Measurements from ENCODE around the gene NKPD1.

DNA sequence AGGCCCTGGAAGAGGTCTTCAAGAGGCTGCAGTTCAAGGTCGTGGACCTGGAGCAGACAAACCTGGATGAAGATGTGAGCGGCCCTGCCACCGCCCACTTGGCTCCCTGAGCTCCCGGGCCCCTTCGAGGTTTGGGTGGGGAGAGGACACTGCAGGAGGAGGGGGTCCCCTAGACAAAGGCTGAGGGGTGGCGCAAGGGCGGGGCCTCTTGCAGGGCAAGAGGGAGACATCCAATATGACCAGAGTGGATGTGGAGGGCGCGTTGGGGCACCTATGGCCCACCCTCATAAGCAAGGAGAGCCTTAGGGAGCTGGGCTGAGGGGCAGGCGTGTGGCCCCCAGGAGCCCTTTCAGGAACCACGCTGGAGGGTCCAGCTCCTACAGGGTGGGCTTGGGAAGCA, 20.2 kb downstream of the NKPD1 start:
- TF ChIP-seq, protein P1, sequence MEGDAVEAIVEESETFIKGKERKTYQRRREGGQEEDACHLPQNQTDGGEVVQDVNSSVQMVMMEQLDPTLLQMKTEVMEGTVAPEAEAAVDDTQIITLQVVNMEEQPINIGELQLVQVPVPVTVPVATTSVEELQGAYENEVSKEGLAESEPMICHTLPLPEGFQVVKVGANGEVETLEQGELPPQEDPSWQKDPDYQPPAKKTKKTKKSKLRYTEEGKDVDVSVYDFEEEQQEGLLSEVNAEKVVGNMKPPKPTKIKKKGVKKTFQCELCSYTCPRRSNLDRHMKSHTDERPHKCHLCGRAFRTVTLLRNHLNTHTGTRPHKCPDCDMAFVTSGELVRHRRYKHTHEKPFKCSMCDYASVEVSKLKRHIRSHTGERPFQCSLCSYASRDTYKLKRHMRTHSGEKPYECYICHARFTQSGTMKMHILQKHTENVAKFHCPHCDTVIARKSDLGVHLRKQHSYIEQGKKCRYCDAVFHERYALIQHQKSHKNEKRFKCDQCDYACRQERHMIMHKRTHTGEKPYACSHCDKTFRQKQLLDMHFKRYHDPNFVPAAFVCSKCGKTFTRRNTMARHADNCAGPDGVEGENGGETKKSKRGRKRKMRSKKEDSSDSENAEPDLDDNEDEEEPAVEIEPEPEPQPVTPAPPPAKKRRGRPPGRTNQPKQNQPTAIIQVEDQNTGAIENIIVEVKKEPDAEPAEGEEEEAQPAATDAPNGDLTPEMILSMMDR (IDR thresholded peaks at IDR 0.05; ENCODE audit: low read depth, low read length), result no peak
- TF ChIP-seq POLR2A (IDR thresholded peaks at IDR 0.05; ENCODE audit: extremely low read depth, insufficient read length) (no peak), MYC (IDR thresholded peaks at IDR 0.05; ENCODE audit: low read depth, low read length) (no peak), MAX (IDR thresholded peaks at IDR 0.05; ENCODE audit: low read depth, low read length) (no peak)

Measured in NB4 (cell line).